Neuronal stem cell (in vitro differentiated cells): ENCODE measurements around the gene LORICRIN.

Source experiments
- DNase-seq: peaks from one replicate; pipeline ENCODE4 v3.0.0-alpha.2; 2013; ENCODE audit warnings: low spot score
- H2AFZ ChIP-seq: one replicate; pipeline ENCODE4 v1.6.1; 2013; ENCODE audit warnings: mild to moderate bottlenecking, low read length, inconsistent platforms
- H2AK5ac ChIP-seq: 2 replicates; pipeline ENCODE4 v1.6.1; 2013; ENCODE audit warnings: low read depth, mild to moderate bottlenecking, inconsistent platforms, low read length, moderate library complexity, mixed read lengths
- H2BK120ac ChIP-seq: 2 replicates; pipeline ENCODE4 v1.6.1; 2013; ENCODE audit warnings: low read depth, mild to moderate bottlenecking, inconsistent platforms, low read length, moderate library complexity, mixed read lengths
- H2BK12ac ChIP-seq: one replicate; pipeline ENCODE4 v1.6.1; 2013; ENCODE audit warnings: low read length, inconsistent platforms
- H2BK15ac ChIP-seq: 2 replicates; pipeline ENCODE4 v1.6.1; 2013; ENCODE audit warnings: mild to moderate bottlenecking, low read length, inconsistent platforms, mixed read lengths
- H2BK5ac ChIP-seq: one replicate; pipeline ENCODE4 v1.6.1; 2013; ENCODE audit warnings: inconsistent platforms, mild to moderate bottlenecking, low read length, moderate library complexity
- H3K14ac ChIP-seq: one replicate; pipeline ENCODE4 v1.6.1; 2013; ENCODE audit warnings: low read length, inconsistent platforms
- H3K18ac ChIP-seq: 2 replicates; pipeline ENCODE4 v1.6.1; 2013; ENCODE audit warnings: low read length, inconsistent platforms
- H3K23ac ChIP-seq: 2 replicates; pipeline ENCODE4 v1.6.1; 2013; ENCODE audit warnings: low read depth, mild to moderate bottlenecking, mixed read lengths, low read length, inconsistent platforms; ENCODE audit not compliant: poor library complexity
- H3K27ac ChIP-seq: replicated peaks from 3 replicates; pipeline ENCODE4 v1.5.1; 2013; ENCODE audit warnings: low read length, inconsistent platforms
- H3K27me3 ChIP-seq, 3 experiments: 2 replicates each; pipeline ENCODE4 v1.6.1; 2013; ENCODE audit warnings: low read length in 3 of 3, mild to moderate bottlenecking in 2 of 3, inconsistent platforms in 1 of 3, low read depth in 1 of 3, mixed read lengths in 1 of 3, moderate library complexity in 1 of 3; ENCODE audit not compliant: control insufficient read depth in 3 of 3, insufficient read depth in 3 of 3
- H3K36me3 ChIP-seq, 2 donors: replicated peaks in 1 of 2; 2 replicates each; pipeline ENCODE4 v1.6.1; 2013; ENCODE audit warnings: low read length in 2 of 2; ENCODE audit not compliant: control insufficient read depth in 2 of 2, insufficient read depth in 2 of 2
- H3K4ac ChIP-seq: 2 replicates; pipeline ENCODE4 v1.6.1; 2013; ENCODE audit warnings: inconsistent platforms, mild to moderate bottlenecking, low read length, moderate library complexity
- H3K4me1 ChIP-seq, 2 donors: 1 replicate in 1 of 2; 2 replicates in 1 of 2; pipeline ENCODE4 v1.6.1; 2013; ENCODE audit warnings: low read length in 2 of 2, low read depth in 1 of 2; ENCODE audit not compliant: control insufficient read depth in 2 of 2, insufficient read depth in 1 of 2
- H3K4me2 ChIP-seq: one replicate; pipeline ENCODE4 v1.6.1; 2013; ENCODE audit warnings: mild to moderate bottlenecking, low read length, inconsistent platforms; ENCODE audit not compliant: insufficient read depth, poor library complexity, severe bottlenecking
- H3K4me3 ChIP-seq, 2 donors: 2 replicates each; pipeline ENCODE4 v1.5.1; 2013; ENCODE audit warnings: low read length in 2 of 2, mild to moderate bottlenecking in 2 of 2, inconsistent platforms in 1 of 2, moderate library complexity in 1 of 2
- H3K79me1 ChIP-seq: one replicate; pipeline ENCODE4 v1.6.1; 2013; ENCODE audit warnings: low read depth, mild to moderate bottlenecking, inconsistent platforms, low read length, moderate library complexity
- H3K9ac ChIP-seq: one replicate; pipeline ENCODE4 v1.6.1; 2013; ENCODE audit warnings: mild to moderate bottlenecking, low read depth, low read length, inconsistent platforms; ENCODE audit not compliant: poor library complexity
- H3K9me3 ChIP-seq, 2 donors: replicated peaks in 1 of 2; 2 replicates each; pipeline versions ENCODE3 to v1.6.1; 2013; ENCODE audit warnings: low read length in 2 of 2, mild to moderate bottlenecking in 2 of 2, inconsistent platforms in 1 of 2, low read depth in 1 of 2, mixed read lengths in 1 of 2, moderate library complexity in 1 of 2; ENCODE audit not compliant: control insufficient read depth in 2 of 2, insufficient read depth in 1 of 2
- H4K8ac ChIP-seq: one replicate; pipeline ENCODE4 v1.6.1; 2013; ENCODE audit warnings: low read depth, mild to moderate bottlenecking, inconsistent platforms, low read length, moderate library complexity
- H4K91ac ChIP-seq: one replicate; pipeline ENCODE4 v1.6.1; 2013; ENCODE audit warnings: low read length, low read depth, mild to moderate bottlenecking, inconsistent platforms; ENCODE audit not compliant: poor library complexity
- WGBS, 2 donors: extraction: QIAGEN DNeasy Blood & Tissue Kit; methylation state at CpG; one replicate each; pipeline ENCODE4 v1.1.7; 2013; ENCODE audit warnings: missing lambda C conversion rate in 2 of 2, mixed read lengths in 1 of 2; ENCODE audit not compliant: insufficient read length in 2 of 2, insufficient replicate concordance in 1 of 2; ENCODE audit errors: extremely low coverage in 2 of 2; 5-methylcytosine and 5-hydroxymethylcytosine counted together

The LORICRIN gene

DNA sequence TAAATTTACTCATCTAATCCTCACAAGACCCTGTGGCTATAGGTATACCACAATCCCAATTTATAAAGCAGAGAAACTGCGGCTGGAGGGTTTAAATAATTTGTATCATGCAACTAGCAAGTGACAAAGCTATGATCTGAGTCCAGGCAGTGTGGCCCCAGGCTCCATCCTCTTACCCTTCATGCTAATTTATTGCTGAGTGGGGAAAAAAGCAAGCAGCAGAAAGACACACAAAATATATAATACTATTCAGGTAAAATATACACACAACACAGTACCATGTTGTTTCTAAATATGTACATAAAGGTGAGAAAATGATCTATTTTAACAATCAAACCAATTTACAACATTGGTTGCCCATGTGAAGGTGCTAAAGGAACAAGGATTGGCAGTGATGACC lies 17.3 kb upstream of the LORICRIN start:
- DNase-seq = no peak
- Histone ChIP-seq H2BK120ac (no peak overlapping the region), H2AFZ (no peak overlapping the region), H3K4me3 (no peak overlapping the region), H3K14ac (no peak overlapping the region), H3K9ac (no peak overlapping the region), H4K8ac (no peak overlapping the region), H3K27me3 (no peaks in the 10 kb centered on the region), H3K9me3 (peaks cover 0 to 2% of the 10 kb centered on the region in 2 donors), H2AK5ac (no peak overlapping the region), H3K79me1 (no peaks in the 10 kb centered on the region), H3K36me3 (no peaks in the 10 kb centered on the region), H3K4ac (no peak overlapping the region), H3K4me2 (no peak overlapping the region), H3K4me1 (no peaks in the 10 kb centered on the region), H3K18ac (no peak overlapping the region), H3K27ac (no peak overlapping the region), H4K91ac (no peak overlapping the region), H2BK15ac (no peak overlapping the region), H2BK12ac (no peak overlapping the region), H3K23ac (no peak overlapping the region), H2BK5ac (no peak overlapping the region)
- no CpG with 5 or more reads among the region's 1 CpG for WGBS, 2 donors

DNA sequence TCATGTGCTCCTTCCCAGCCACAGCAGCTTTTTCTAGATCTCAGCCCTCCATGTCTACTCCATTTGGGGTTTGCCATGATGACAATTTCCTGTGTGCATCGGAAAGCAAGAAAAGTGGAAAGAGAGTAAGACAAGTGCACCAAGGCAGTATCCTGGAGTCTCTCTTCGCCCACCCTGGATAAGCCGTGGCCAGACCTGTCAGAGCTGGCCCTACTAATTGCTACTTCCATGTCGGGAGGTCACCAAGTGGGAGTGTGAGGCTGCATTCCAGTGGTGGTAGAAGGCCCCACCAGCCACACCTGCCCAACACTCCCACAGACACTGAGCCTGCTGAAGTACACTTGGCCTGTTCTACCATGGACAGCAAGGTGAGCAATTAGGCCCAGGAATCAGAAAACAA lies 14.0 kb upstream of the LORICRIN start:
- H2BK120ac ChIP-seq = no peak overlapping the region
- no peak overlapping the region for H3K18ac ChIP-seq
- H3K4me3 ChIP-seq = no peak overlapping the region
- H3K4me2 ChIP-seq = no peak overlapping the region
- no peaks in the 10 kb centered on the region for H3K79me1 ChIP-seq
- no peak overlapping the region for H2AK5ac ChIP-seq
- no peak overlapping the region for H3K9ac ChIP-seq
- H3K23ac ChIP-seq = no peak overlapping the region
- H3K36me3 ChIP-seq = no peaks in the 10 kb centered on the region
- no peak for DNase-seq
- no peak overlapping the region for H2BK12ac ChIP-seq
- no peak overlapping the region for H2AFZ ChIP-seq
- no peak overlapping the region for H3K4ac ChIP-seq
- peaks cover 0 to 4% of the 10 kb centered on the region in 2 donors for H3K4me1 ChIP-seq
- H3K14ac ChIP-seq = no peak overlapping the region
- no peaks in the 10 kb centered on the region for H3K27me3 ChIP-seq
- no peak overlapping the region for H2BK5ac ChIP-seq
- peaks cover 0 to 2% of the 10 kb centered on the region in 2 donors for H3K9me3 ChIP-seq
- no peak overlapping the region for H4K91ac ChIP-seq
- no peak overlapping the region for H2BK15ac ChIP-seq
- no peak overlapping the region for H4K8ac ChIP-seq
- whole genome bisulfite sequencing, 2 donors = no CpG with 5 or more reads among the region's 4 CpGs
- H3K27ac ChIP-seq = no peak overlapping the region

DNA sequence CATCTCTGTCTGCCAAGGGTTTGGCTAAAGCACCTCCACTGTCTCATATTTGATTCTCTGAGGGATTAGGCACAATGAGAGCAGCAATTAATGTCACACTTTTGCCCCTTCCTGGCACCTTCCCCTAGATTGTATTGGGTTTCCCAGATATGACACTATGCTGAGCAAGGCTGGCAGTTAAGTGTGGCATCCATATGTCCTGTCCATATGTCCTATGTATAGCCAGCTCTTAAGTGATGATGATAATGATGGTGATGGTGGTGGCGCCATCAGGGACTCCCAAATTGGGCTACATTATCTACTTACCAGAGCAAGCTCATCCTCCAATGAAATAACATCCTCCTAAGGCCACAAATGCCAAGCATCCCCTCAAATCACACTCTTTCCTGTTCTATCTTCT lies 13.5 kb upstream of the LORICRIN start:
- H3K9ac ChIP-seq = no peak overlapping the region
- H2BK5ac ChIP-seq = no peak overlapping the region
- no peak overlapping the region for H4K91ac ChIP-seq
- peaks cover 0 to 4% of the 10 kb centered on the region in 2 donors for H3K4me1 ChIP-seq
- no peak overlapping the region for H3K4ac ChIP-seq
- peaks cover 0 to 2% of the 10 kb centered on the region in 2 donors for H3K9me3 ChIP-seq
- H3K36me3 ChIP-seq = no peaks in the 10 kb centered on the region
- no peak overlapping the region for H2BK12ac ChIP-seq
- no peak overlapping the region for H3K14ac ChIP-seq
- H2BK15ac ChIP-seq = no peak overlapping the region
- no peak overlapping the region for H3K27ac ChIP-seq
- H2AFZ ChIP-seq = no peak overlapping the region
- no peaks in the 10 kb centered on the region for H3K27me3 ChIP-seq
- H3K18ac ChIP-seq = no peak overlapping the region
- no peaks in the 10 kb centered on the region for H3K79me1 ChIP-seq
- no peak for DNase-seq
- H3K4me3 ChIP-seq = no peak overlapping the region
- no peak overlapping the region for H2BK120ac ChIP-seq
- H4K8ac ChIP-seq = no peak overlapping the region
- no peak overlapping the region for H3K23ac ChIP-seq
- no CpG with 5 or more reads among the region's 1 CpG for WGBS, 2 donors
- H3K4me2 ChIP-seq = no peak overlapping the region
- H2AK5ac ChIP-seq = no peak overlapping the region

DNA sequence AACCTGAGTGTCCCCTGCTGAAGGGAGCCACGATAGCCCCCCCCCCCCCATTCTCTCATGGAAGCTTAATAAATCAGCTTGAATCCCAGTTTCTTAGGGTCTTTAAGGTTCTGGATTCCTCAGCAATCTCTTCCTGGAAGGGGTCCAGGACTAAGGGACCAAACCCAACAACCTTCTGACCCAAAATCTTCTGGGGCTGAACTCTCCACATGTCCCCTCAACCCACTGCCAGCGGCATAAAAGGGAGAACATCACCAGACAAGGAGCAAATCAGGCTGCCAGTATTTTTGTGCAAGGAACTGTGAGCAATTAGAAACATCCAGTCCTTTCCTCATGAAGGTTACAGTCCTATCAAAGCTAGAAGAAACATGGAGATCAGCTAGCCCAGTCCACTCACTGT lies 12.7 kb upstream of the LORICRIN start:
- no CpG with 5 or more reads among the region's 2 CpGs for WGBS, 2 donors
- H2BK5ac ChIP-seq = no peak overlapping the region
- no peak overlapping the region for H2AFZ ChIP-seq
- no peak overlapping the region for H3K9ac ChIP-seq
- H4K8ac ChIP-seq = no peak overlapping the region
- H3K14ac ChIP-seq = no peak overlapping the region
- H3K4ac ChIP-seq = no peak overlapping the region
- H3K27ac ChIP-seq = no peak overlapping the region
- H2BK15ac ChIP-seq = no peak overlapping the region
- no peak overlapping the region for H2BK120ac ChIP-seq
- H3K4me2 ChIP-seq = no peak overlapping the region
- H2BK12ac ChIP-seq = no peak overlapping the region
- H3K18ac ChIP-seq = no peak overlapping the region
- no peak overlapping the region for H2AK5ac ChIP-seq
- no peak overlapping the region for H4K91ac ChIP-seq
- H3K79me1 ChIP-seq = no peaks in the 10 kb centered on the region
- H3K4me1 ChIP-seq = peaks cover 0 to 4% of the 10 kb centered on the region in 2 donors
- peaks cover 0 to 2% of the 10 kb centered on the region in 2 donors for H3K9me3 ChIP-seq
- H3K36me3 ChIP-seq = no peaks in the 10 kb centered on the region
- H3K4me3 ChIP-seq = no peak overlapping the region
- no peaks in the 10 kb centered on the region for H3K27me3 ChIP-seq
- H3K23ac ChIP-seq = no peak overlapping the region
- DNase-seq = no peak
